HG03280 (cell line): ENCODE measurements around the gene MGAT4D.
"Not testable (repeated sequence)": the region's sequence is repeated elsewhere in the genome, so short reads cannot be mapped to it uniquely, and the experiment has no call there.

ENCODE experiments used
- ATAC-seq: cut with Tn5 transposase; IDR thresholded peaks from one replicate; pipeline ENCODE4 v1.9.1; 2021; ENCODE audit warnings: mild to moderate bottlenecking, moderate library complexity; ENCODE audit not compliant: unreplicated experiment

Gene MGAT4D

GRCh38 chr4:140444347-140444746 is 53.7 kb downstream of the MGAT4D start:
- ATAC-seq = not testable (repeated sequence)

GRCh38 chr4:140439644-140440142 is 58.4 kb downstream of the MGAT4D start:
- no peak for ATAC-seq

GRCh38 chr4:140427919-140428471 is 70.1 kb downstream of the MGAT4D start:
- ATAC-seq = no peak

DNA sequence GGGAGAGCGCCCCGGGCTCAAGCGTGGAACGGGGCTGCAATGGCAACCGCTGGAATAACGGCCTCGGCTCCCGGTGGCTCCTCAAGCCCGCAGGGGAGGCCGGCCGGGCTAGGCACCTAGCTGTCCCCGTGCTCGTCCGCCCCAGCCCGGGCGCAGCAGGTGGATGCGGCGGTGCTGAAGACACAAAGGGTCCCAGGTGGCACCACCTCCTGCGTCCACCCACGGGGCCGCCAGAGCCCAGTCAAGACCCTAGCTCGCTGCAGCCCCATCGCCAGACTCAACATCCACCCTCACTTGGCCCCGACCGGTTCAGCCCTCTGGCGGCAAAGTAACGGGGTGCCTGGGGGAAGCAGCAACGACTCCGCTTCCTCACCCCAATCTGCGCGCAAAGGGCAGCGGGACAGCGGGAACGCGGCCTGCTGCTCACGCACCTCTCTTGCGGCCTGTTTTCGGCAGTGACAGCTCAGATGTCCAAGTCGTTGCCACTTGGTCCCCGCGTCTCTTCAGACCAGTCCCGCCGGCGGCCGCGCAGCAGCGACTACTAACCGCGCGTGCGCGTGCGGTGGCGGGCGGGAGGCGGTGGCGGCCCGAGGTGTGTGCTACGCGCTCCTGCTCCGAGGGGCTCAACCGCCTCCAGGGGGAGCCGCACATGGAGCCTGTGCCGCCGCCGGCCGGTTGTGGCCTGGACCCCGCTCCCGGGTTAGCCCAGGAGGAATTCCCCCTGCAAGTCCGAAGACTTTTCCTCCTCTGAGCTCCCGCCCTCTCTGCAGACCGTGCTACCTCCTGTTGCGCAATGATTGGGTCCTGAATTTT is 70.8 kb downstream of the MGAT4D start, which contains the start of gene CLGN:
TSS of gene CLGN (minus strand) at position 543 of the 813 bp plus-strand sequence. CDS start 14,570 bp downstream, outside the sequence.
- ATAC-seq = peak; percentile 86

DNA sequence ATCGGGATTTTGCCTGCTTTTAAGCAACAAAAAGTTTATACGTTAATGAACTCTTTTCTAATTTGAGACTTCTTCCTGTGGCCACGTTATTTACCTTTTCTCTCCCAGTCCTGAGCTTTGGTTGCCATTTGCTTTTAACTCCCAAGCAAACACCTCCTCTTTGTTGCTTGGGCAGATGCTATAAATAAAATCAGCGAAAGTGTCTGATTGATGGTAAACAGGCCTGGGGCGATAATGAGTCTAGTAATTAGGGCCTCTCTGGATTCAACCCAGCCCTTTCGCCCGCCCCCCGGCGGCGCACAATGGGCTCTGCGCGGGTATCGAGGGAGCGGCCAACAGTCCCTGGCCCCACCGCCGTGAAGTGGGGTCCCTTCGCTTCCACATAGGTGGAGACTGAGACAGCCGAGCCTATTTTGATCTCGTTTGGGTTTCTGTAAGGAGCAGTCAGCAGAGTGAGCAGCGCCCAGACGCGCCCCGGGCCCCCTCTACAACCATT is 71.4 kb downstream of the MGAT4D start:
- no peak for ATAC-seq

GRCh38 chr4:140423106-140423505 is 75.0 kb downstream of the MGAT4D start:
- ATAC-seq = no peak

DNA sequence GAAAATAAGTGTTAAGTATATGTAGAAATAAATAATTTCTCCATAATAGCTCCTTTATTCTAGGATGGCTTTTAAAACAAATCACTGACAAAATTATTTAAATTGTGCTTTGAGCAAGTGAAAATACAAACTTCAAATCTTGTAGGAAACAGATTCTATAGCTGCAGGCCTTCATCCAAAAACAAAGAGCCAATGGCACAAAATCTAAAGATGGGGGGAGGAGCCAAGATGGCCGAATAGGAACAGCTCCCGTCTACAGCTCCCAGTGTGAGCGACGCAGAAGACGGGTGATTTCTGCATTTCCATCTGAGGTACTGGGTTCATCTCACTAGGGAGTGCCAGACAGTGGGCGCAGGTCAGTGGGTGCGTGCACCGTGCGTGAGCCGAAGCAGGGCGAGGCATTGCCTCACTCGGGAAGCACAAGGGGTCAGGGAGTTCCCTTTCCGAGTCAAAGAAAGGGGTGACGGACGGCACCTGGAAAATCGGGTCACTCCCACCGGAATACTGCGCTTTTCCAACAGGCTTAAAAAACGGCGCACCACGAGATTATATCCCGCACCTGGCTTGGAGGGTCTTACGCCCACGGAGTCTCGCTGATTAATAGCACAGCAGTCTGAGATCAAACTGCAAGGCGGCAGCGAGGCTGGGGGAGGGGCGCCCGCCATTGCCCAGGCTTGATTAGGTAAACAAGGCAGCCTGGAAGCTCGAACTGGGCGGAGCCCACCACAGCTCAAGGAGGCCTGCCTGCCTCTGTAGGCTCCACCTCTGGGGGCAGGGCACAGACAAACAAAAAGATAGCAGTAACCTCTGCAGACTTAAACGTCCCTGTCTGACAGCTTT is 84.7 kb downstream of the MGAT4D start:
- not testable (repeated sequence) for ATAC-seq

DNA sequence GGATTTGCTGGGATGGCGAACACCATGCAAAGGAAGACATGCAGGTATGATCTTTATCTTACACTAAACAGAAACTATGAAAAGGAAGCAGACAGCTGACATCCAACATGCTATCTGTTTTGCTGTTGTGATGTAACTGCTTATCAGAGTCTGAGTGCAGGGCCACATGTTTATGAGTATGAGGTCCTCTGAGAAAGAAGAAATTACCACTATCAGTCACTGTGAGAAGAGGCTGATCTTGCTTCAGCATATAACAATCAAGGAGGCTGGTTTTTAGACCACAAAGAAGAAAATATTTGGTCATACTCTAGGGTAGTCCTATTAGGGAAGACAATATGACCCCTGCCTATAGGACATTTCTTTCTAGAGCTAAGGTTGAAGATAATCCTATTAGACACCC is 89.1 kb downstream of the MGAT4D start:
- no peak for ATAC-seq

DNA sequence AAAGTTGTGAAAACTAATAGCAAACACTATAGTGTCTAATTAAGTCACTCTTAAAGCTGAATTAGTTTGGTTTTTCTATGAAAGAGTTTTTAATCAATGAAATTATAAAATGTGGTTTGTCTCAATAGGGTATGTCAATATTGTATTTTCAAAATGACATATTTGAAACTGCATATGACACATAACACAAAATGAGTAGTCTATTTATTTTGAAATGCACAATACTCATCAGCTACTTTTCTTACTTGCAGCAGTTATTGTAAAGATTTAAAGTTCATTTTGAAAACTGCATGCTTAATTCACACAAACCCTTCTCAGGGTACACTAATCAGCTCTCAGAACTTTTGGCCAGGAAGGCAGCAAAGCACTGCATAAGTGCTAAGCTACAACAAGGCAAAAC is 91.8 kb downstream of the MGAT4D start:
- no peak for ATAC-seq

DNA sequence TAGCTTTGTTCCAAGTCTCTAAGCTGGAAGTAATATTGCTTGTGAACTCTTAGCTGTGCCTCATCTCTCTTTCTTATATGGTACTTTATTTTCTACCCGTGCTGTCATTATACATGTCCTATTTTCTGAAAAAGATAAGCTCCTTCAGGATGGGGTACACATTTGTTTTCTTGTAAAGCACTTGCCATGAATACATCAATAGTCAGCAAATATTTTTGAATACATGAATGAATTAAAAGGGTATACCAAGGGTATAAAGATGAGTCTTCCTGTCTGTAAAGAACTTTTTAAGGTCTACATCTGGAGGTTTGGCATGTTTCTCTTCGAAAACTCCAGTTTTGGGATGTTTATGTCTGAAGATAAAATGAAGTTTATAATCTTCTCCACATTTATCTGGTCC is 98.0 kb downstream of the MGAT4D start:
- ATAC-seq = no peak

- no peak for ATAC-seq
Measured at GRCh38 chr4:140395668-140396067, 102.4 kb downstream of the MGAT4D start.
